Measurements from ENCODE around the gene LBHD2.

DNA sequence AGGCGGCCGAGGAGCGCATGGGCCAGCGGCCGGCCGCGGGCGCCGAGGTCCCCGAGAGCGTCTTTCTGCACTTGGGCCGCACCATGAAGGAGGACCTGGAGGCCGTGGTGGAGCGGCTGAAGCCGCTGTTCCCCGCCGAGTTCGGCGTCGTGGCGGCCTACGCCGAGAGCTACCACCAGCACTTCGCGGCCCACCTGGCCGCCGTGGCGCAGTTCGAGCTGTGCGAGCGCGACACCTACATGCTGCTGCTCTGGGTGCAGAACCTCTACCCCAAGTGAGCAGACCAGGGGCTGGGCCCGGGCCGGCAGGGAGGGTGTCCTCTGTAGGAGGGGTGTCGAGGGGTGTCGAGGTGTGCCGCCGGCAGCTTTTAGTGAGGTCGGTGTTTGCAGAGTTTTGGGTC lies 43.3 kb downstream of the LBHD2 start:
- TF ChIP-seq, protein P1, sequence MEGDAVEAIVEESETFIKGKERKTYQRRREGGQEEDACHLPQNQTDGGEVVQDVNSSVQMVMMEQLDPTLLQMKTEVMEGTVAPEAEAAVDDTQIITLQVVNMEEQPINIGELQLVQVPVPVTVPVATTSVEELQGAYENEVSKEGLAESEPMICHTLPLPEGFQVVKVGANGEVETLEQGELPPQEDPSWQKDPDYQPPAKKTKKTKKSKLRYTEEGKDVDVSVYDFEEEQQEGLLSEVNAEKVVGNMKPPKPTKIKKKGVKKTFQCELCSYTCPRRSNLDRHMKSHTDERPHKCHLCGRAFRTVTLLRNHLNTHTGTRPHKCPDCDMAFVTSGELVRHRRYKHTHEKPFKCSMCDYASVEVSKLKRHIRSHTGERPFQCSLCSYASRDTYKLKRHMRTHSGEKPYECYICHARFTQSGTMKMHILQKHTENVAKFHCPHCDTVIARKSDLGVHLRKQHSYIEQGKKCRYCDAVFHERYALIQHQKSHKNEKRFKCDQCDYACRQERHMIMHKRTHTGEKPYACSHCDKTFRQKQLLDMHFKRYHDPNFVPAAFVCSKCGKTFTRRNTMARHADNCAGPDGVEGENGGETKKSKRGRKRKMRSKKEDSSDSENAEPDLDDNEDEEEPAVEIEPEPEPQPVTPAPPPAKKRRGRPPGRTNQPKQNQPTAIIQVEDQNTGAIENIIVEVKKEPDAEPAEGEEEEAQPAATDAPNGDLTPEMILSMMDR (IDR thresholded peaks at IDR 0.05): no peak
- TF ChIP-seq POLR2A (IDR thresholded peaks at IDR 0.05): no peak

All from right lobe of liver (tissue), 4 donors.